GM12878 (cell line): ENCODE results near the gene LHFPL3. TPM values are rescaled to one million over a fixed set of nuclear protein-coding genes. Genes with fewer than 3 reads are reported as not detected.

Experiments
- ATAC-seq: fragments of 200-7000 bp; cut with Tn5 transposase; 3 replicates; pipeline ENCODE4 v1.9.1; 2020; ENCODE audit warnings: mild to moderate bottlenecking, moderate library complexity
- BruUV-seq: library from RNA; stranded (reverse); fragments of 400-500 nt; replicated peaks from 2 replicates; lab custom pipeline; 2021; lab: Mats Ljungman, UMichigan
- CTCF ChIA-PET: fragments of 300-600 bp; sonication (Branson Sonifier 250); formaldehyde crosslinking; extraction: SDS; loops from one replicate; lab custom pipeline; 2021; ENCODE audit warnings: inconsistent platforms; lab: Yijun Ruan, JAX
- POLR2A ChIA-PET: fragments of 350-600 bp; formaldehyde crosslinking; extraction: SDS; loops from one replicate; lab custom pipeline; 2021; ENCODE audit warnings: inconsistent platforms; lab: Charles Lee
- RAD21 ChIA-PET: fragments of 300-600 bp; sonication (Branson Sonifier 250); formaldehyde crosslinking; loops from one replicate; lab custom pipeline; 2023; ENCODE audit warnings: antibody characterized with exemption; ENCODE audit not compliant: unreplicated experiment; lab: Charles Lee
- SMC1A ChIA-PET: fragments of 300-600 bp; sonication (Branson Sonifier 250); formaldehyde crosslinking; loops from one replicate; lab custom pipeline; 2023; ENCODE audit not compliant: unreplicated experiment, uncharacterized antibody; lab: Charles Lee
- DNase-seq: peaks from one replicate; pipeline ENCODE4 v3.0.0-alpha.2; 2011; ENCODE audit warnings: low read depth, low spot score
- FAIRE-seq: peaks from 3 replicates; lab custom pipeline; 2011; peaks lifted over from hg19 to GRCh38; lab: Jason Lieb, UNC
- H2AFZ ChIP-seq: 2 replicates; pipeline ENCODE4 v1.6.0; 2011; ENCODE audit warnings: low read depth, low read length, control low read depth; ENCODE audit not compliant: control insufficient read depth
- H3K27ac ChIP-seq: 2 replicates; pipeline ENCODE4 v1.5.1; 2011; ENCODE audit warnings: control low read depth; ENCODE audit not compliant: control insufficient read depth, insufficient read depth
- H3K27me3 ChIP-seq, 2 experiments: replicated peaks in 1 of 2; 2 replicates each; pipeline versions ENCODE4 v1.6.0 to v1.6.1; 2011; ENCODE audit warnings: low read length in 1 of 2; ENCODE audit not compliant: control insufficient read depth in 2 of 2, insufficient read depth in 2 of 2
- H3K36me3 ChIP-seq, 2 experiments: 2 replicates each; pipeline ENCODE4 v1.5.1; 2011; ENCODE audit warnings: low read length in 1 of 2; ENCODE audit not compliant: control insufficient read depth in 2 of 2, insufficient read depth in 2 of 2
- H3K4me1 ChIP-seq: 2 replicates; pipeline ENCODE4 v1.6.1; 2011; ENCODE audit warnings: mild to moderate bottlenecking, low read length, moderate library complexity, mixed read lengths; ENCODE audit not compliant: control insufficient read depth, insufficient read depth
- H3K4me2 ChIP-seq: 2 replicates; pipeline ENCODE4 v1.6.0; 2011; ENCODE audit warnings: control low read depth; ENCODE audit not compliant: control insufficient read depth, insufficient read depth
- H3K4me3 ChIP-seq: fragments of 200-600 bp; sonication (generic); 2 replicates; pipeline ENCODE4 v1.5.1; 2016
- H3K79me2 ChIP-seq: 2 replicates; pipeline ENCODE4 v1.6.0; 2011; ENCODE audit warnings: low read length; ENCODE audit not compliant: control insufficient read depth, insufficient read depth
- H3K9ac ChIP-seq: 2 replicates; pipeline ENCODE4 v1.8.0; 2011; ENCODE audit warnings: low read length, control low read depth, mixed read lengths; ENCODE audit not compliant: control insufficient read depth, insufficient read depth
- H3K9me3 ChIP-seq: replicated peaks from 3 replicates; pipeline ENCODE4 v1.5.1; 2011; ENCODE audit warnings: mild to moderate bottlenecking, low read length; ENCODE audit not compliant: control insufficient read depth, insufficient read depth
- H4K20me1 ChIP-seq: 2 replicates; pipeline ENCODE4 v1.6.0; 2011; ENCODE audit not compliant: control insufficient read depth, insufficient read depth
- ATF2 ChIP-seq: IDR thresholded peaks from 2 replicates; pipeline ENCODE4 v1.6.1; 2012; ENCODE audit warnings: low read length, inconsistent platforms
- BMI1 ChIP-seq: fragments of 450-650 bp; IDR thresholded peaks from 2 replicates; pipeline ENCODE4 v1.6.1; 2016; ENCODE audit warnings: mild to moderate bottlenecking, moderate library complexity, borderline replicate concordance
- HDAC2 ChIP-seq: fragments of 200-600 bp; sonication (generic); IDR thresholded peaks from 2 replicates; pipeline ENCODE4 v1.6.1; 2017
- JUNB ChIP-seq: IDR thresholded peaks from 2 replicates; pipeline ENCODE4 v1.6.1; 2016; ENCODE audit warnings: antibody characterized with exemption, mild to moderate bottlenecking
- KDM1A ChIP-seq: fragments of 200-600 bp; sonication (generic); IDR thresholded peaks from 2 replicates; pipeline ENCODE4 v1.6.1; 2016; ENCODE audit warnings: borderline replicate concordance
- MAX ChIP-seq: IDR thresholded peaks from 2 replicates; pipeline ENCODE4 v1.6.1; 2012; ENCODE audit warnings: low read depth, low read length, improper control_type of control experiment
- NKRF ChIP-seq: fragments of 450-650 bp; conservative IDR thresholded peaks from 2 replicates; pipeline ENCODE4 v1.6.1; 2017; ENCODE audit warnings: mild to moderate bottlenecking, moderate library complexity
- NR2C1 ChIP-seq: fragments of 450-650 bp; IDR thresholded peaks from 2 replicates; pipeline ENCODE4 v1.6.1; 2017; ENCODE audit warnings: antibody characterized with exemption, mild to moderate bottlenecking, moderate library complexity
- NR2C2 ChIP-seq: IDR thresholded peaks from 2 replicates; pipeline ENCODE4 v1.6.1; 2011; ENCODE audit warnings: borderline replicate concordance, low read depth; ENCODE audit not compliant: control insufficient read depth, insufficient read length
- NRF1 ChIP-seq: conservative IDR thresholded peaks from 2 replicates; pipeline ENCODE4 v1.6.1; 2011; ENCODE audit warnings: mild to moderate bottlenecking, low read depth, low read length, improper control_type of control experiment
- PAX5 ChIP-seq: IDR thresholded peaks from 2 replicates; pipeline ENCODE4 v1.6.1; 2011; ENCODE audit warnings: low read depth, low read length, borderline replicate concordance
- POLR2AphosphoS5 ChIP-seq: IDR thresholded peaks from 2 replicates; pipeline ENCODE4 v1.6.1; 2011; ENCODE audit warnings: mild to moderate bottlenecking, low read length, inconsistent platforms
- STAT3 ChIP-seq: IDR thresholded peaks from 2 replicates; pipeline ENCODE4 v1.6.1; 2011; ENCODE audit warnings: low read depth, low read length, improper control_type of control experiment
- SUZ12 ChIP-seq: fragments of 200-600 bp; sonication (generic); IDR thresholded peaks from one replicate; pipeline ENCODE4 v1.6.1; 2018; ENCODE audit warnings: antibody characterized with exemption, mild to moderate bottlenecking; ENCODE audit not compliant: unreplicated experiment
- ZBTB40 ChIP-seq: fragments of 450-650 bp; IDR thresholded peaks from 2 replicates; pipeline ENCODE4 v1.6.1; 2016; ENCODE audit warnings: mild to moderate bottlenecking, moderate library complexity, borderline replicate concordance
- WGBS: methylation state at CpG from one replicate; pipeline ENCODE4 v1.1.6; 2016; ENCODE audit warnings: low lambda C conversion rate; ENCODE audit not compliant: insufficient replicate concordance, insufficient coverage; ENCODE audit errors: missing lambda C conversion rate; 5-methylcytosine and 5-hydroxymethylcytosine counted together
- in situ Hi-C: fragments of 300-500 bp; cut with MboI; formaldehyde crosslinking; loops from 9 replicates; pipeline ENCODE4 v1.14.3; 2018; ENCODE audit warnings: mixed read lengths
- intact Hi-C: fragments of 100-400 bp; cut with micrococcal nuclease; formaldehyde crosslinking; loops from one replicate; pipeline ENCODE4 v1.14.2; 2022; ENCODE audit not compliant: unreplicated experiment
- polyA plus RNA-seq, 11 experiments: library from polyadenylated mRNA; depleted of rRNA in 4 of 11; unstranded in 6 of 11; stranded (reverse) in 5 of 11; fragments of >200 nt; fragmentation: Nextera tagmentation in 4 of 11; fragmentation: Illumina TruSeq in 1 of 11; extraction: Ambion mirVana in 4 of 11; extraction: Trizol in 1 of 11; gene quantifications; 1 replicate in 1 of 11; 2 replicates in 10 of 11; pipeline versions ENCODE4 v1.2.1 to v1.2.3, GENCODE V29; 2011 to 2016; ENCODE audit warnings: inconsistent platforms in 2 of 11, missing spikeins in 2 of 11, low read depth in 1 of 11
- total RNA-seq, 4 experiments: library from RNA; depleted of rRNA in 3 of 4; stranded (reverse); fragments of >200 nt in 3 of 4; fragmentation: Illumina TruSeq in 1 of 4; extraction: Trizol in 1 of 4; gene quantifications; 2 replicates each; pipeline versions ENCODE4 v1.2.1 to v1.2.3, GENCODE V29; 2013 to 2021

Gene LHFPL3
- total and polyA plus RNA-seq, 10 of the 15 experiments (the other 5 are each of a cell fraction or from before 2014, with no cell fraction given) = 0.09 TPM; not detected in 9

- Histone ChIP-seq H3K9me3 (no peaks in the 10 kb centered on the region), H3K27ac (no peak overlapping the region), H4K20me1 (no peaks in the 10 kb centered on the region), H3K27me3 (no peaks in the 10 kb centered on the region), H3K36me3 (no peaks in the 10 kb centered on the region), H3K4me3 (no peak overlapping the region), H3K4me1 (peaks cover 5% of the 10 kb centered on the region; the same call in 1 of the 2 replicates), H3K9ac (no peak overlapping the region), H3K4me2 (0 out of 2 replicates have a peak overlapping the region, but pooled peaks have one; percentile 9), H3K79me2 (no peaks in the 10 kb centered on the region), H2AFZ (no peak overlapping the region)
- TF ChIP-seq POLR2AphosphoS5 = no peak
- no peak for TF ChIP-seq NKRF
- no peak for TF ChIP-seq JUNB
- no peak for TF ChIP-seq HDAC2
- no peak for TF ChIP-seq BMI1
- TF ChIP-seq STAT3 = no peak
- no peak for TF ChIP-seq ZBTB40
- no peak for TF ChIP-seq SUZ12
- no peak for TF ChIP-seq NR2C1
- TF ChIP-seq PAX5 = no peak
- TF ChIP-seq KDM1A = no peak
- no peak for TF ChIP-seq NR2C2
- no peak for TF ChIP-seq NRF1
- no peak for TF ChIP-seq ATF2
- no peak for TF ChIP-seq MAX
- RAD21 ChIA-PET = no interaction called here
- CTCF ChIA-PET = interaction anchor here (1.3 kb wide), 1 partner anchor 31 kb away, joined by 4 read pairs; no protein-coding TSS in a partner anchor
- in situ Hi-C loops = no loop called here
- POLR2A ChIA-PET = no interaction called here
- 48% methylated on average over 2 of the region's 2 CpGs for WGBS
- no peak for FAIRE-seq
- intact Hi-C loops = no loop called here
- ATAC-seq = no peak
- no TSS peak for BruUV-seq
- SMC1A ChIA-PET = interaction anchor here (0.9 kb wide), 1 partner anchor 24 kb away, joined by 3 read pairs; no protein-coding TSS in a partner anchor
- DNase-seq = no peak
Measured at GRCh38 chr7:104950754-104951153, 622.4 kb downstream of the LHFPL3 start.
